ENCODE data around the gene ITPR3.

- TF ChIP-seq CTCF (conservative IDR thresholded peaks at IDR 0.05; ENCODE audit: low read length), result no peak
- no peak for TF ChIP-seq EZH2phosphoT487 (IDR thresholded peaks at IDR 0.05; ENCODE audit: borderline replicate concordance, low read depth, low read length)
Measured at GRCh38 chr6:33704215-33705066, 83.3 kb downstream of the ITPR3 start.
